ENCODE data around the gene KCTD17. TPM values are rescaled to one million over a fixed set of nuclear protein-coding genes. Genes with fewer than 3 reads are reported as not detected.

The KCTD17 gene
- total and polyA plus RNA-seq, 2 of the 13 experiments (the other 11 are each of a cell fraction or from before 2014, with no cell fraction given): 5.3 to 11.7 TPM

DNA sequence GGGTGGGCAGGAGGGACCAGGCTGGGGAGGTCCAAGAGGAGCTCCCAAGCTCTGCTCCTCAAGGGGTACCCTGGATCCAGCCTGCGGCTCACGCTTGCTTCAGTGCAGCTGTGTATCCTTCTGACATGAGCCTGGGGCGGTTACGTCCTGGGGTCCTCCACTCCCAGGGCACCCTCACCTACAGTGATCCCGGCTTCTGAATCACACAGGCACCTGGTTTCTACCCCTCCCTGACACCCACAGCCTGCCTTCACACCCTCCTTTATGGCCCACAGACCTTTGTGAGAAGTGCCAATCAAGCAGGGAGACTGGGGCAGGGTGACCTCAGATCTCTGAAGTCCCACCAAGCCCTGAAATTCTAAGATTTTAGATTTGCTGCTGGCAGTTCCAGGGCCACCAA, 30.5 kb upstream of the KCTD17 start:
- Histone ChIP-seq H3K27ac (ENCODE audit: extremely low read length, insufficient read depth, low read length) (peak overlapping the region; percentile 43), H3K4me1 (ENCODE audit: insufficient read depth, low read length) (peaks cover 79% of the 10 kb centered on the region), H3K27me3 (ENCODE audit: control insufficient read depth in 1 of 2, insufficient read depth in 2 of 2, low read length in 2 of 2) (no peaks in the 10 kb centered on the region; a peak in 1 of 5 replicates), H2AFZ (ENCODE audit: low read length) (no peak overlapping the region), H3K9me3 (ENCODE audit: low read length) (no peaks in the 10 kb centered on the region), H3K36me3 (replicated peaks in 1 of 2; ENCODE audit: control insufficient read depth in 1 of 2, insufficient read depth in 2 of 2, low read length in 2 of 2) (peaks cover 12 to 30% of the 10 kb centered on the region in 2 experiments), H3K79me2 (ENCODE audit: insufficient read depth, low read length) (peaks cover 69% of the 10 kb centered on the region), H4K20me1 (ENCODE audit: insufficient read depth, low read length) (peaks cover 18% of the 10 kb centered on the region), H3K9ac (ENCODE audit: insufficient read depth, low read depth, low read length) (peak overlapping the region; percentile 53; the same call in 1 of the 2 replicates), H3K4me2 (ENCODE audit: low read depth, low read length) (peak overlapping the region; percentile 91), H3K4me3 (replicated peaks in 1 of 3; ENCODE audit: insufficient read depth in 1 of 3, low read depth in 2 of 3, low read length in 3 of 3) (peak overlapping the region; percentile 37 to 94 (median 92); a peak in 5 of 6 replicates)
- DNase-seq (ENCODE audit: low spot score) (no peak), FAIRE-seq (no peak), ATAC-seq (no peak)
- BruUV-seq (replicated peaks): no TSS peak
- intact Hi-C loops (cut with micrococcal nuclease; ENCODE audit: unreplicated experiment): loop anchor here (5.0 kb wide), 1 partner anchor 34 kb away; no protein-coding TSS in a partner anchor
- WGBS (ENCODE audit: low lambda C conversion rate): 97% methylated on average over 5 of the region's 5 CpGs
- POLR2A ChIA-PET: interaction anchor here (1.4 to 11.6 kb wide), 3 partner anchors 10 to 22 kb away, joined by 3 to 383 read pairs (median 141); no protein-coding TSS in a partner anchor
- CTCF ChIA-PET (ENCODE audit: low intra/inter-chr PET ratio, low total read pairs): no interaction called here
- in situ Hi-C loops (cut with HindIII; ENCODE audit: extremely low pct_ligation_motif_present, low pct_unique_long_range_greater_than_20kb): no loop called here
- TF ChIP-seq, protein P1, sequence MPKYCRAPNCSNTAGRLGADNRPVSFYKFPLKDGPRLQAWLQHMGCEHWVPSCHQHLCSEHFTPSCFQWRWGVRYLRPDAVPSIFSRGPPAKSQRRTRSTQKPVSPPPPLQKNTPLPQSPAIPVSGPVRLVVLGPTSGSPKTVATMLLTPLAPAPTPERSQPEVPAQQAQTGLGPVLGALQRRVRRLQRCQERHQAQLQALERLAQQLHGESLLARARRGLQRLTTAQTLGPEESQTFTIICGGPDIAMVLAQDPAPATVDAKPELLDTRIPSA (CRISPR knock-in tag; IDR thresholded peaks at IDR 0.05; ENCODE audit: borderline replicate concordance): no peak
- TF ChIP-seq BHLHE40 (IDR thresholded peaks at IDR 0.05; ENCODE audit: low read length) (no peak), ATAD3A (CRISPR knock-in tag; IDR thresholded peaks at IDR 0.05) (no peak), ZNF296 (CRISPR knock-in tag; conservative IDR thresholded peaks at IDR 0.05) (no peak), ZNF382 (CRISPR knock-in tag; IDR thresholded peaks at IDR 0.05; ENCODE audit: borderline replicate concordance) (no peak), PPARG (CRISPR knock-in tag; conservative IDR thresholded peaks at IDR 0.05) (no peak), MEIS2 (CRISPR knock-in tag; IDR thresholded peaks at IDR 0.05) (no peak)
- TF ChIP-seq, protein P2, sequence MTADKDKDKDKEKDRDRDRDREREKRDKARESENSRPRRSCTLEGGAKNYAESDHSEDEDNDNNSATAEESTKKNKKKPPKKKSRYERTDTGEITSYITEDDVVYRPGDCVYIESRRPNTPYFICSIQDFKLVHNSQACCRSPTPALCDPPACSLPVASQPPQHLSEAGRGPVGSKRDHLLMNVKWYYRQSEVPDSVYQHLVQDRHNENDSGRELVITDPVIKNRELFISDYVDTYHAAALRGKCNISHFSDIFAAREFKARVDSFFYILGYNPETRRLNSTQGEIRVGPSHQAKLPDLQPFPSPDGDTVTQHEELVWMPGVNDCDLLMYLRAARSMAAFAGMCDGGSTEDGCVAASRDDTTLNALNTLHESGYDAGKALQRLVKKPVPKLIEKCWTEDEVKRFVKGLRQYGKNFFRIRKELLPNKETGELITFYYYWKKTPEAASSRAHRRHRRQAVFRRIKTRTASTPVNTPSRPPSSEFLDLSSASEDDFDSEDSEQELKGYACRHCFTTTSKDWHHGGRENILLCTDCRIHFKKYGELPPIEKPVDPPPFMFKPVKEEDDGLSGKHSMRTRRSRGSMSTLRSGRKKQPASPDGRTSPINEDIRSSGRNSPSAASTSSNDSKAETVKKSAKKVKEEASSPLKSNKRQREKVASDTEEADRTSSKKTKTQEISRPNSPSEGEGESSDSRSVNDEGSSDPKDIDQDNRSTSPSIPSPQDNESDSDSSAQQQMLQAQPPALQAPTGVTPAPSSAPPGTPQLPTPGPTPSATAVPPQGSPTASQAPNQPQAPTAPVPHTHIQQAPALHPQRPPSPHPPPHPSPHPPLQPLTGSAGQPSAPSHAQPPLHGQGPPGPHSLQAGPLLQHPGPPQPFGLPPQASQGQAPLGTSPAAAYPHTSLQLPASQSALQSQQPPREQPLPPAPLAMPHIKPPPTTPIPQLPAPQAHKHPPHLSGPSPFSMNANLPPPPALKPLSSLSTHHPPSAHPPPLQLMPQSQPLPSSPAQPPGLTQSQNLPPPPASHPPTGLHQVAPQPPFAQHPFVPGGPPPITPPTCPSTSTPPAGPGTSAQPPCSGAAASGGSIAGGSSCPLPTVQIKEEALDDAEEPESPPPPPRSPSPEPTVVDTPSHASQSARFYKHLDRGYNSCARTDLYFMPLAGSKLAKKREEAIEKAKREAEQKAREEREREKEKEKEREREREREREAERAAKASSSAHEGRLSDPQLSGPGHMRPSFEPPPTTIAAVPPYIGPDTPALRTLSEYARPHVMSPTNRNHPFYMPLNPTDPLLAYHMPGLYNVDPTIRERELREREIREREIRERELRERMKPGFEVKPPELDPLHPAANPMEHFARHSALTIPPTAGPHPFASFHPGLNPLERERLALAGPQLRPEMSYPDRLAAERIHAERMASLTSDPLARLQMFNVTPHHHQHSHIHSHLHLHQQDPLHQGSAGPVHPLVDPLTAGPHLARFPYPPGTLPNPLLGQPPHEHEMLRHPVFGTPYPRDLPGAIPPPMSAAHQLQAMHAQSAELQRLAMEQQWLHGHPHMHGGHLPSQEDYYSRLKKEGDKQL (CRISPR knock-in tag; IDR thresholded peaks at IDR 0.05; ENCODE audit: low read depth): no peak
- TF ChIP-seq, protein P3, sequence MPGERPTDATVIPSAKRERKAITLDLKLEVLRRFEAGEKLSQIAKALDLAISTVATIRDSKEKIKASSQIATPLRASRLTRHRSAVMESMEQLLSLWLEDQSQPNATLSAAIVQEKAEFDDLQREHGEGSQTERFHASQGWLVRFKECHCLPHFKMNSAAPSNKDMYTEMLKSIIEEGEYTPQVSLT (CRISPR knock-in tag; IDR thresholded peaks at IDR 0.05; ENCODE audit: borderline replicate concordance, low read depth): no peak
- TF ChIP-seq, protein P4, sequence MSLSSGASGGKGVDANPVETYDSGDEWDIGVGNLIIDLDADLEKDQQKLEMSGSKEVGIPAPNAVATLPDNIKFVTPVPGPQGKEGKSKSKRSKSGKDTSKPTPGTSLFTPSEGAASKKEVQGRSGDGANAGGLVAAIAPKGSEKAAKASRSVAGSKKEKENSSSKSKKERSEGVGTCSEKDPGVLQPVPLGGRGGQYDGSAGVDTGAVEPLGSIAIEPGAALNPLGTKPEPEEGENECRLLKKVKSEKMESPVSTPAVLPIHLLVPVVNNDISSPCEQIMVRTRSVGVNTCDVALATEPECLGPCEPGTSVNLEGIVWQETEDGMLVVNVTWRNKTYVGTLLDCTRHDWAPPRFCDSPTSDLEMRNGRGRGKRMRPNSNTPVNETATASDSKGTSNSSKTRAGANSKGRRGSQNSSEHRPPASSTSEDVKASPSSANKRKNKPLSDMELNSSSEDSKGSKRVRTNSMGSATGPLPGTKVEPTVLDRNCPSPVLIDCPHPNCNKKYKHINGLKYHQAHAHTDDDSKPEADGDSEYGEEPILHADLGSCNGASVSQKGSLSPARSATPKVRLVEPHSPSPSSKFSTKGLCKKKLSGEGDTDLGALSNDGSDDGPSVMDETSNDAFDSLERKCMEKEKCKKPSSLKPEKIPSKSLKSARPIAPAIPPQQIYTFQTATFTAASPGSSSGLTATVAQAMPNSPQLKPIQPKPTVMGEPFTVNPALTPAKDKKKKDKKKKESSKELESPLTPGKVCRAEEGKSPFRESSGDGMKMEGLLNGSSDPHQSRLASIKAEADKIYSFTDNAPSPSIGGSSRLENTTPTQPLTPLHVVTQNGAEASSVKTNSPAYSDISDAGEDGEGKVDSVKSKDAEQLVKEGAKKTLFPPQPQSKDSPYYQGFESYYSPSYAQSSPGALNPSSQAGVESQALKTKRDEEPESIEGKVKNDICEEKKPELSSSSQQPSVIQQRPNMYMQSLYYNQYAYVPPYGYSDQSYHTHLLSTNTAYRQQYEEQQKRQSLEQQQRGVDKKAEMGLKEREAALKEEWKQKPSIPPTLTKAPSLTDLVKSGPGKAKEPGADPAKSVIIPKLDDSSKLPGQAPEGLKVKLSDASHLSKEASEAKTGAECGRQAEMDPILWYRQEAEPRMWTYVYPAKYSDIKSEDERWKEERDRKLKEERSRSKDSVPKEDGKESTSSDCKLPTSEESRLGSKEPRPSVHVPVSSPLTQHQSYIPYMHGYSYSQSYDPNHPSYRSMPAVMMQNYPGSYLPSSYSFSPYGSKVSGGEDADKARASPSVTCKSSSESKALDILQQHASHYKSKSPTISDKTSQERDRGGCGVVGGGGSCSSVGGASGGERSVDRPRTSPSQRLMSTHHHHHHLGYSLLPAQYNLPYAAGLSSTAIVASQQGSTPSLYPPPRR (CRISPR knock-in tag; IDR thresholded peaks at IDR 0.05; ENCODE audit: borderline replicate concordance): no peak
